Globus pallidus (tissue), 1 donor: ENCODE results near the gene TBL2.
A peak's percentile ranks its signal among the peaks of the same experiment; 100 is the strongest.
"Not testable (repeated sequence)": the region's sequence is repeated elsewhere in the genome, so short reads cannot be mapped to it uniquely, and the experiment has no call there.

Source experiments
- DNase-seq: peaks from one replicate; pipeline ENCODE4 v3.0.0-alpha.2; 2015; ENCODE audit warnings: low spot score

Gene TBL2

GRCh38 chr7:73578342-73579128 is at the start of gene TBL2:
Gene TBL2 (minus strand): TSS chr7:73578579. CDS start chr7:73578549, 30 bp downstream.
- DNase-seq = peak; percentile 98

DNA sequence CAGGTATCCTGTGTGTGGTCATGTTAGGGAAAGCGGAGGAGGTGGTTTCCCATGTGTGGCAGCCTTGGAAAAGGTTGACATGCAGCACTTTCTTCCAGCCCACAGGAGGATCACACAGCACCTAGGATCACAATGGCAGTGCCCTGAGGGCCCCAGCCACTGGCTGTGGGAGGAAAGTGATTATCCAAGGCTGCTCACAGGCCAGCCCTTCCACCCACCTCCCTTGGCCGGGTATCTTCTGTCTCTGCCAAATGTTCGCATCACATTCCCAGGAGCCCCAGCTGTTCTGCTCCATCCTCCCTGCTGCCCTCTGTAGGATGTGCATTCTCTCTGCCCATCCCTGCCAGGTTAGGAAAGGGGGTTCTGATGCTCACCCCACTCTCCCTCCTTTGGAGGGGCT is 48.4 kb upstream of the TBL2 start:
- DNase-seq = no peak

GRCh38 chr7:73625276-73625675 is 46.9 kb upstream of the TBL2 start:
- DNase-seq = no peak

DNA sequence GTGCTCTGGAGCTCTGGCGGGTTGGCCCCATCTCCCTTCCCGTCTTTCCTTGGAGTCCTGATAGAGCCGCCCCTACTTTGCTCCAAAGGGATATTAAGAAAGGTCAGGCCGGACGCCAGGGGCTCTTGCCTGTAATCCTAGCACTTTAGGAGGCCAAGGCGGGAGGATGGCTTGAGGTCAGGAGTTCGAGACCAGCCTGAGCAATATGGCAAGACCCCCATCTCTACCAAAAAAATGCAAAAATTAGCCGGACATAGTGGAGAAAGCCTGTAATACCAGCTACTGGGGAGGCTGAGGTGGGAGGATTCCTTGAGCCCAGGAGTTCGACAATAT is 46.3 kb upstream of the TBL2 start:
- no peak for DNase-seq

- DNase-seq = peak; percentile 14
These were observed 45.7 kb upstream of the TBL2 start, which contains the start of gene MLXIPL for GRCh38 chr7:73623798-73624668. Gene MLXIPL (minus strand): TSS chr7:73624522. CDS start chr7:73624492, 30 bp downstream.

GRCh38 chr7:73622909-73623797 is 44.8 kb upstream of the TBL2 start:
- DNase-seq = no peak

GRCh38 chr7:73622527-73622908 is 44.1 kb upstream of the TBL2 start:
- DNase-seq = no peak

GRCh38 chr7:73621168-73622063 is 43.0 kb upstream of the TBL2 start:
- no peak for DNase-seq

- DNase-seq = not testable (repeated sequence)
These were observed 41.0 kb upstream of the TBL2 start for GRCh38 chr7:73619394-73619793.

GRCh38 chr7:73618538-73618937 is 40.2 kb upstream of the TBL2 start:
- no peak for DNase-seq

DNA sequence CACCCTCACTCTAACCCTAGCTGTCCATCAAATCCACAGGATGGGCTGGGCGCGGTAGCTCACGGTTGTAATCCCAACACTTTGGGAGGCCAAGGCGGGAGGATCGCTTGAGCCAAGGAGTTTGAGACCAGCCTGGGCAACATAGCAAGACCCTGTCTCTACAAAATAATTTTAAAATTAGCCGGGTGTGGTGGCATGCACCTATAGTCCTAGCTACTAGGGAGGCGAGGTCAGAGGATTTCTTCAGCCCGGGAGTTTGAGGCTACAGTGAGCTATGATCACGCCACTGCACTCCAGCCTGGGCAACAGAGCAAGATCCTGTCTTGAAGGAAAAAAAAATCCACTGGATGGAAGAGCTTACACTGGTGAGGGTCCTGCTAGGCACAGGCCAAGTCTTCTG is 39.1 kb upstream of the TBL2 start:
- DNase-seq = not testable (repeated sequence)

- no peak for DNase-seq
These were observed 37.5 kb upstream of the TBL2 start for GRCh38 chr7:73615886-73616285.

DNA sequence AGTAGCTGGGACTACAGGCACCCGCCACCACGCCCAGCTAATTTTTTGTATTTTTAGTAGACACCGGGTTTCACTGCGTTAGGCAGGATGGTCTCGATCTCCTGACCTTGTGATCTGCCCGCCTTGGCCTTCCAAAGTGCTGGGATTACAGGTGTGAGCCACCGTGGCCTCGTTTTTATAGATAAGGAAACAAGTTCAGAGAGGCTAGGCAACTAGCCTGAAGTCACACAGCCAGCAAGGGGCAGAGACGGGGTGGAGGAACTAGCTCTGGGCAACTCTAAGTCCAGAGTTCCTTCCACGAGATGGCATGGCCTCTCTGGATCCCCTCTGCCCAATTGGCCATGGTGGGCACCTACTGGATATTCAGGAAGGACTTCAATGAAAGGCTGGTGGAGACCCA is 36.6 kb upstream of the TBL2 start:
- DNase-seq = not testable (repeated sequence)

- DNase-seq = no peak
These were observed 35.8 kb upstream of the TBL2 start for GRCh38 chr7:73613954-73614735.

- DNase-seq = no peak
These were observed 34.4 kb upstream of the TBL2 start for GRCh38 chr7:73612598-73613269.

DNA sequence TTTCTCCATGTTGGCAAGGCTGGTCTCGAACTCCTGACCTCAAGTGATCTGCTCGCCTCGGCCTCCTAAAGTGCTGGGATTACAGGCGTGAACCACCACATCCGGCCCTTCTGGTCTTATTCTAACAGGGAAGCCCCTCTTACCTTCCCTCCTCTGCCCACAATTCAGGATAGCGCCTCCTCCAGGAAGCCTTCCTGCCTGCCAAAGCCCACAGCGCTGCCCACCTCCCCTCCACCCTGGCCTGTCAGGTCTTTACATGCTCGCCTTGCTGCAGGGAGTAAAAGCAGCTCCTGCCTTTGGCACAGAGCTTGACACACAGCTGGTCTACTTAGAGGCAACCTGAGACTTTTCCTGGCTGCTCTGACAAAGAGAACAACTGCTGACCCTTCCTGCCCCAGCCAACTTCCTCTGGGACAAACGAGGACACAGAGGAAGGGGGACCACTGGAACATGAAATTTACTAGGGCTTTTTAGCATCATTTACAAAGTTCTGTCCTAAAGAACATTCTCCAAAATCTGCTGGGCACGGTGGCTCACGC is 32.7 kb upstream of the TBL2 start:
- DNase-seq = no peak

- DNase-seq = no peak
These were observed 31.7 kb upstream of the TBL2 start for GRCh38 chr7:73610105-73610504.

DNA sequence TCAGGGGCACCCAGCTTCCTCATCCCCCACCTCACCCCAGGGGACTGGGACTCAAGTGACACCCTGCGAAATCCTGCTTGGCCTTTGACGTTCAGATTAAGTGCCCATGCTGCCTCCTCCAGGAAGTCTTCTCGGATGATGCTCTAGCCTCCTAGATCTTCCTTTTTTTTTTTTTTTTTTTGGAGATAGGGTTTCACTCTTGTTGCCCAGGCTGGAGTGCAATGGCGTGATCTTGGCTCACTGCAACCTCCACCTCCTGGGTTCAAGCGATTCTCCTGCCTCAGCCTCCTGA is 29.3 kb upstream of the TBL2 start:
- DNase-seq = not testable (repeated sequence)

DNA sequence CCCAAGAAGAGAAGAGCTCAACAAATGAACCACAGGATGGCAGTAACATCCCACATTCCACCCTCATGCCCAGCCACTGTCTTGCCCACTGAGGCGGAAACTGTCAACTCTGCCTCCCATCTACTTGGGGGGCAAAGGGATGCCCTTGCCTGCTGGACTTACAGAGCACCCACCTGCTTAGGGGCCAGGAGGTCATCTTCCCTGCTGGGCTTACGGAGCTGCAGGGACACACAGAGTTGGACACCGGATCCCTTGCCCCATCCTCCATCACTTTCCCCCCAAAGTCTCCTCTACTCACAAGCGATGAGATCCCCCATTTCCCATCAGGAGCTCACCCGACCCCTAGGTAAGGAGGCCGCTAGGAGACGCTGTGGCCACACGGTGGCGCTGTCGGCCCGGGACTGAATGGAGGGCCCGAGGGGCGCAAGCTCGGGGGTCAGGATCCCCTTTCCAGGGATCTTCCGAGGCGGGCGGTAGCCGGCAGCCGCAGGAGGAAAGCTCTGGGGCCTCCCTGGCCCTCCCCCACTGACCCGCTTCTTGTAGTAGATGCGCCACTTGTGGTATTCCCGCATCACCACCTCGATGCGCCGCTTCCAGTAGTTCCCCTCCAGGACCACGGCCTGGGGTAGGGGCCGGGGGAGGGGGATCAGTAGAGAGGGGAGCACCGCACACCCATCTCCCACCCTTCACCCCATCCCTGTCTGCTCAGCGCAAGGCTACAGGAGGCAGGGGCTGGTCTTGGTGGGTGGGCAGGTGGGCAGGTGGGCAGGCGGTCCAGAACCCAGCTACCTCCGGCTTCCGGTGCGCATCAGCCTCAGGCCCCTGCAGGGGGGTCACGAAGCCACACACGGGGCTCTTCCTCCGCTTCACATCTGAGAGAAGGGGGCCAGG is 28.7 kb upstream of the TBL2 start:
- DNase-seq = peak; percentile 16
